OCI-LY7 (cell line): Measurements from ENCODE around the gene KCNMA1. TPM values are rescaled to one million over a fixed set of nuclear protein-coding genes. Genes with fewer than 3 reads are reported as not detected.

Source experiments
- BruUV-seq: library from RNA; stranded (reverse); fragments of 400-500 nt; replicated peaks from 2 replicates; lab custom pipeline; 2021; lab: Mats Ljungman, UMichigan
- CTCF ChIA-PET: fragments of 300-600 bp; sonication (Branson Sonifier 250); formaldehyde crosslinking; loops from one replicate; lab custom pipeline; 2022; ENCODE audit warnings: antibody characterized with exemption; ENCODE audit not compliant: unreplicated experiment; lab: Charles Lee
- POLR2A ChIA-PET: fragments of 300-600 bp; sonication (Branson Sonifier 250); formaldehyde crosslinking; loops from one replicate; lab custom pipeline; 2022; ENCODE audit warnings: antibody characterized with exemption; lab: Charles Lee
- DNase-seq: peaks from one replicate; pipeline ENCODE4 v3.0.0-alpha.2; 2015; ENCODE audit warnings: low spot score
- H2AFZ ChIP-seq: fragments of 200-600 bp; sonication (generic), shearing (Covaris generic); 2 replicates; pipeline ENCODE4 v1.6.1; 2014; ENCODE audit warnings: mild to moderate bottlenecking, antibody characterized with exemption, low read length, moderate library complexity
- H3K27ac ChIP-seq: fragments of 200-600 bp; sonication (generic); 2 replicates; pipeline ENCODE4 v1.5.1; 2014; ENCODE audit warnings: mixed run types, low read depth, mild to moderate bottlenecking, moderate library complexity, low read length, inconsistent platforms; ENCODE audit not compliant: poor library complexity, severe bottlenecking
- H3K36me3 ChIP-seq: fragments of 200-600 bp; sonication (generic); 2 replicates; pipeline ENCODE4 v1.6.1; 2014; ENCODE audit warnings: mild to moderate bottlenecking, antibody characterized with exemption, low read length, moderate library complexity, mixed read lengths; ENCODE audit not compliant: insufficient read depth
- H3K4me1 ChIP-seq: fragments of 200-600 bp; sonication (generic); 2 replicates; pipeline ENCODE4 v1.5.1; 2014; ENCODE audit warnings: mild to moderate bottlenecking, low read length; ENCODE audit not compliant: insufficient read depth, poor library complexity, severe bottlenecking
- H3K4me2 ChIP-seq: fragments of 200-600 bp; sonication (generic); 2 replicates; pipeline ENCODE4 v1.6.1; 2014; ENCODE audit warnings: mild to moderate bottlenecking, low read length
- H3K4me3 ChIP-seq: fragments of 200-600 bp; sonication (generic); 2 replicates; pipeline ENCODE4 v1.5.1; 2014; ENCODE audit warnings: mild to moderate bottlenecking, low read depth, low read length; ENCODE audit not compliant: poor library complexity, severe bottlenecking
- H3K79me2 ChIP-seq: fragments of 200-600 bp; sonication (generic); 2 replicates; pipeline ENCODE4 v1.6.1; 2016; ENCODE audit warnings: low read depth, mild to moderate bottlenecking, low read length, moderate library complexity, mixed read lengths; ENCODE audit not compliant: insufficient read depth
- H3K9me2 ChIP-seq: fragments of 200-600 bp; sonication (generic); 2 replicates; pipeline ENCODE4 v1.6.1; 2016; ENCODE audit warnings: mild to moderate bottlenecking, low read length, mixed read lengths; ENCODE audit not compliant: insufficient read depth
- H3K9me3 ChIP-seq: fragments of 200-600 bp; sonication (generic); 2 replicates; pipeline ENCODE4 v1.6.1; 2014; ENCODE audit warnings: mild to moderate bottlenecking, mixed run types, low read length, mixed read lengths
- H4K20me1 ChIP-seq: fragments of 200-600 bp; sonication (generic); 2 replicates; pipeline ENCODE4 v1.6.1; 2014; ENCODE audit warnings: mild to moderate bottlenecking, antibody characterized with exemption, low read length, moderate library complexity, mixed read lengths; ENCODE audit not compliant: insufficient read depth
- CTCF ChIP-seq: fragments of 200-600 bp; sonication (generic); conservative IDR thresholded peaks from 2 replicates; pipeline ENCODE4 v1.5.1; 2014; ENCODE audit warnings: mild to moderate bottlenecking, antibody characterized with exemption, low read length, moderate library complexity, mixed read lengths
- EZH2phosphoT487 ChIP-seq: fragments of 200-600 bp; sonication (generic); IDR thresholded peaks from 2 replicates; pipeline ENCODE4 v1.6.1; 2018; ENCODE audit warnings: low read depth, borderline replicate concordance, mild to moderate bottlenecking, mixed run types, antibody characterized with exemption, low read length, moderate library complexity, mixed read lengths
- intact Hi-C: fragments of 100-400 bp; cut with micrococcal nuclease; formaldehyde crosslinking; loops from one replicate; pipeline ENCODE4 v1.10.0; 2022; ENCODE audit not compliant: unreplicated experiment
- total RNA-seq, 2 experiments: library from RNA; depleted of rRNA in 1 of 2; stranded (reverse); fragments of >200 nt in 1 of 2; shearing (Covaris generic) in 1 of 2; gene quantifications; 2 replicates each; pipeline ENCODE4 v1.2.3, GENCODE V29; 2014 to 2022

The KCNMA1 gene
- total RNA-seq, 2 experiments from 2014 or later, result not detected

- POLR2A ChIA-PET, result no interaction called here
- Histone ChIP-seq H3K36me3 (no peaks in the 10 kb centered on the region), H4K20me1 (no peaks in the 10 kb centered on the region), H3K9me3 (no peaks in the 10 kb centered on the region), H3K79me2 (no peaks in the 10 kb centered on the region), H3K27ac (no peak overlapping the region), H3K4me3 (no peak overlapping the region), H2AFZ (no peak overlapping the region), H3K9me2 (no peaks in the 10 kb centered on the region), H3K4me1 (no peaks in the 10 kb centered on the region), H3K4me2 (no peak overlapping the region)
- CTCF ChIA-PET, result no interaction called here
- intact Hi-C loops, result no loop called here
- no peak for DNase-seq
- BruUV-seq, result no TSS peak
- no peak for TF ChIP-seq EZH2phosphoT487
- no peak for TF ChIP-seq CTCF
Observed at GRCh38 chr10:77530011-77530410, 107.6 kb downstream of the KCNMA1 start.

- no peak for DNase-seq
- Histone ChIP-seq H3K4me3 (no peak overlapping the region), H3K9me3 (no peaks in the 10 kb centered on the region), H3K27ac (no peak overlapping the region), H3K79me2 (no peaks in the 10 kb centered on the region), H3K9me2 (no peaks in the 10 kb centered on the region), H3K4me1 (no peaks in the 10 kb centered on the region), H4K20me1 (no peaks in the 10 kb centered on the region), H3K4me2 (no peak overlapping the region), H3K36me3 (no peaks in the 10 kb centered on the region), H2AFZ (no peak overlapping the region)
- intact Hi-C loops, result no loop called here
- CTCF ChIA-PET, result no interaction called here
- no TSS peak for BruUV-seq
- POLR2A ChIA-PET, result no interaction called here
- TF ChIP-seq CTCF (no peak), EZH2phosphoT487 (no peak)
Observed at GRCh38 chr10:77529050-77529576, 108.5 kb downstream of the KCNMA1 start.

GRCh38 chr10:77527839-77528238, 109.8 kb downstream of the KCNMA1 start:
- Histone ChIP-seq H3K9me3 (no peaks in the 10 kb centered on the region), H3K4me1 (no peaks in the 10 kb centered on the region), H3K36me3 (no peaks in the 10 kb centered on the region), H4K20me1 (no peaks in the 10 kb centered on the region), H3K4me2 (no peak overlapping the region), H3K27ac (no peak overlapping the region), H3K9me2 (no peaks in the 10 kb centered on the region), H2AFZ (no peak overlapping the region), H3K79me2 (no peaks in the 10 kb centered on the region), H3K4me3 (no peak overlapping the region)
- ChIA-PET CTCF (no interaction called here), POLR2A (no interaction called here)
- no peak for TF ChIP-seq EZH2phosphoT487
- no peak for TF ChIP-seq CTCF
- BruUV-seq, result no TSS peak
- intact Hi-C loops, result no loop called here
- DNase-seq, result no peak
